ENCODE data around the gene BLTP3A. TPM values are rescaled to one million over a fixed set of nuclear protein-coding genes. Genes with fewer than 3 reads are reported as not detected.

Gene BLTP3A
- total and polyA plus RNA-seq, 2 of the 13 experiments (the other 11 are each of a cell fraction or from before 2014, with no cell fraction given): 22.1 to 24.0 TPM

DNA sequence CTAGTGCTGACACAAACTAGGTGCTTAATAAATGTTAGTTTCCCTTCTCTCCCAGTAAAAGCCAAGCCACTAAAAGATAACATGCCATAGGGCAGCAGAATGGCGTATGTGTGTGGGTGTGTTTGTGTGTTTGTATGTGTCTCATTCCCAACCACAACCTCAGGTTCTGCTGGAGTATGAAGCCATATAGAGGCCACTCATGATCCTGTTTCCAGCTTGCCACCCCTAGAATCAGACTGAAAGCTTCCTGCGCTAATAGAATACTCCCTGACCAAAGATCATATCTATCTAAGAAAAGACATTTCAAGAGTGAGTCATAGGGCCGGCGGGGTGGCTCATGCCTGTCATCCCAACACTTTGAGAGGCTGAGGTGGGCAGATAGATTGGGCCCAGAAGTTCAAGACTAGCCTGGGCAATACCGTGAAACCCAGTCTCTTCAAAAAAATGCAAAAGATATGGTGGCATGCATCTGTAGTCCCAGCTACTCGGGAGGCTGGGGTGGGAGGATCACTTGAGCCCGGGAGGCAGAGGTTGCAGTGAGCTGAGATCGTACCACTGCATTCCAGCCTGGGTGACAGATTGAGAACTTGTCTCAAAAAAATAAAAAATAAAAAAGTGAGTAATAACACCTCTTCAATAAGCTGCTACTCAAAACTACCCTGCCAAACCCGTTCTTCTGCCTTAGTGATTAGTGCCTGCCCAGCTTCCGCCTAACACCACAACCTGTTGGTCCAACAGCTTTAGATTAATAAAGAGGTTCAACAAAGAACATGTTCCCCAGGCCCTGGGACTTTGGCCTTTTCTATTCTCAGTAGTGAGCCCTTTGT lies 46.4 kb upstream of the BLTP3A start (continued):
- TF ChIP-seq ZNF644 (CRISPR knock-in tag; IDR thresholded peaks at IDR 0.05; ENCODE audit: low read depth): 0 out of 2 replicates have a peak, but pooled peaks have one; percentile 20
- TF ChIP-seq, protein P1, sequence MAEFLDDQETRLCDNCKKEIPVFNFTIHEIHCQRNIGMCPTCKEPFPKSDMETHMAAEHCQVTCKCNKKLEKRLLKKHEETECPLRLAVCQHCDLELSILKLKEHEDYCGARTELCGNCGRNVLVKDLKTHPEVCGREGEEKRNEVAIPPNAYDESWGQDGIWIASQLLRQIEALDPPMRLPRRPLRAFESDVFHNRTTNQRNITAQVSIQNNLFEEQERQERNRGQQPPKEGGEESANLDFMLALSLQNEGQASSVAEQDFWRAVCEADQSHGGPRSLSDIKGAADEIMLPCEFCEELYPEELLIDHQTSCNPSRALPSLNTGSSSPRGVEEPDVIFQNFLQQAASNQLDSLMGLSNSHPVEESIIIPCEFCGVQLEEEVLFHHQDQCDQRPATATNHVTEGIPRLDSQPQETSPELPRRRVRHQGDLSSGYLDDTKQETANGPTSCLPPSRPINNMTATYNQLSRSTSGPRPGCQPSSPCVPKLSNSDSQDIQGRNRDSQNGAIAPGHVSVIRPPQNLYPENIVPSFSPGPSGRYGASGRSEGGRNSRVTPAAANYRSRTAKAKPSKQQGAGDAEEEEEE (CRISPR knock-in tag; IDR thresholded peaks at IDR 0.05; ENCODE audit: borderline replicate concordance): no peak
- TF ChIP-seq, protein P2, sequence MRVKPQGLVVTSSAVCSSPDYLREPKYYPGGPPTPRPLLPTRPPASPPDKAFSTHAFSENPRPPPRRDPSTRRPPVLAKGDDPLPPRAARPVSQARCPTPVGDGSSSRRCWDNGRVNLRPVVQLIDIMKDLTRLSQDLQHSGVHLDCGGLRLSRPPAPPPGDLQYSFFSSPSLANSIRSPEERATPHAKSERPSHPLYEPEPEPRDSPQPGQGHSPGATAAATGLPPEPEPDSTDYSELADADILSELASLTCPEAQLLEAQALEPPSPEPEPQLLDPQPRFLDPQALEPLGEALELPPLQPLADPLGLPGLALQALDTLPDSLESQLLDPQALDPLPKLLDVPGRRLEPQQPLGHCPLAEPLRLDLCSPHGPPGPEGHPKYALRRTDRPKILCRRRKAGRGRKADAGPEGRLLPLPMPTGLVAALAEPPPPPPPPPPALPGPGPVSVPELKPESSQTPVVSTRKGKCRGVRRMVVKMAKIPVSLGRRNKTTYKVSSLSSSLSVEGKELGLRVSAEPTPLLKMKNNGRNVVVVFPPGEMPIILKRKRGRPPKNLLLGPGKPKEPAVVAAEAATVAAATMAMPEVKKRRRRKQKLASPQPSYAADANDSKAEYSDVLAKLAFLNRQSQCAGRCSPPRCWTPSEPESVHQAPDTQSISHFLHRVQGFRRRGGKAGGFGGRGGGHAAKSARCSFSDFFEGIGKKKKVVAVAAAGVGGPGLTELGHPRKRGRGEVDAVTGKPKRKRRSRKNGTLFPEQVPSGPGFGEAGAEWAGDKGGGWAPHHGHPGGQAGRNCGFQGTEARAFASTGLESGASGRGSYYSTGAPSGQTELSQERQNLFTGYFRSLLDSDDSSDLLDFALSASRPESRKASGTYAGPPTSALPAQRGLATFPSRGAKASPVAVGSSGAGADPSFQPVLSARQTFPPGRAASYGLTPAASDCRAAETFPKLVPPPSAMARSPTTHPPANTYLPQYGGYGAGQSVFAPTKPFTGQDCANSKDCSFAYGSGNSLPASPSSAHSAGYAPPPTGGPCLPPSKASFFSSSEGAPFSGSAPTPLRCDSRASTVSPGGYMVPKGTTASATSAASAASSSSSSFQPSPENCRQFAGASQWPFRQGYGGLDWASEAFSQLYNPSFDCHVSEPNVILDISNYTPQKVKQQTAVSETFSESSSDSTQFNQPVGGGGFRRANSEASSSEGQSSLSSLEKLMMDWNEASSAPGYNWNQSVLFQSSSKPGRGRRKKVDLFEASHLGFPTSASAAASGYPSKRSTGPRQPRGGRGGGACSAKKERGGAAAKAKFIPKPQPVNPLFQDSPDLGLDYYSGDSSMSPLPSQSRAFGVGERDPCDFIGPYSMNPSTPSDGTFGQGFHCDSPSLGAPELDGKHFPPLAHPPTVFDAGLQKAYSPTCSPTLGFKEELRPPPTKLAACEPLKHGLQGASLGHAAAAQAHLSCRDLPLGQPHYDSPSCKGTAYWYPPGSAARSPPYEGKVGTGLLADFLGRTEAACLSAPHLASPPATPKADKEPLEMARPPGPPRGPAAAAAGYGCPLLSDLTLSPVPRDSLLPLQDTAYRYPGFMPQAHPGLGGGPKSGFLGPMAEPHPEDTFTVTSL (CRISPR knock-in tag; IDR thresholded peaks at IDR 0.05; ENCODE audit: borderline replicate concordance): peak; percentile 70; the same call in 1 of the 2 replicates
- TF ChIP-seq, protein P3, sequence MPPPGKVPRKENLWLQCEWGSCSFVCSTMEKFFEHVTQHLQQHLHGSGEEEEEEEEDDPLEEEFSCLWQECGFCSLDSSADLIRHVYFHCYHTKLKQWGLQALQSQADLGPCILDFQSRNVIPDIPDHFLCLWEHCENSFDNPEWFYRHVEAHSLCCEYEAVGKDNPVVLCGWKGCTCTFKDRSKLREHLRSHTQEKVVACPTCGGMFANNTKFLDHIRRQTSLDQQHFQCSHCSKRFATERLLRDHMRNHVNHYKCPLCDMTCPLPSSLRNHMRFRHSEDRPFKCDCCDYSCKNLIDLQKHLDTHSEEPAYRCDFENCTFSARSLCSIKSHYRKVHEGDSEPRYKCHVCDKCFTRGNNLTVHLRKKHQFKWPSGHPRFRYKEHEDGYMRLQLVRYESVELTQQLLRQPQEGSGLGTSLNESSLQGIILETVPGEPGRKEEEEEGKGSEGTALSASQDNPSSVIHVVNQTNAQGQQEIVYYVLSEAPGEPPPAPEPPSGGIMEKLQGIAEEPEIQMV (CRISPR knock-in tag; IDR thresholded peaks at IDR 0.05; ENCODE audit: low read depth): no peak

All from HepG2 (cell line).